ENCODE data around the gene MARCHF2. TPM values are rescaled to one million over a fixed set of nuclear protein-coding genes. Genes with fewer than 3 reads are reported as not detected.
"Not testable (repeated sequence)": the region's sequence is repeated elsewhere in the genome, so short reads cannot be mapped to it uniquely, and the experiment has no call there.

Gene MARCHF2
- total and polyA plus RNA-seq, 12 donors = 49.2 to 104 (median 84.5) TPM

DNA sequence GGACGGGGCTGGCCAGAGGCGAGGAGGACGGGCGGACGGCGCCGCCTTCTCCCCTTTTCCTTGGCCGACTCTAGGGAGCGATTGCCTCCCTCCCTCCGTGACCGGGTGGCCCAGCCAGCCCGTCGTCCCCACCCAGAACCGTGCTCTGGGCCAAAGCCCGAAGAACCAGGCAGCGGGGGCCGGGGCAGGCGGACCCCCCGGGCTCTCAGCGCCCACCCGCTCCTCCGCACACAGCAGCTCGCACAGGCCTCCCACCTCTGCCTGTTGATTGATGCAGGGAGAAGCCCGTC, 9.3 kb upstream of the MARCHF2 start:
- no peak for ATAC-seq
- 79 to 89% methylated on average over 11 to 24 of the region's 24 CpGs for WGBS, 2 donors

DNA sequence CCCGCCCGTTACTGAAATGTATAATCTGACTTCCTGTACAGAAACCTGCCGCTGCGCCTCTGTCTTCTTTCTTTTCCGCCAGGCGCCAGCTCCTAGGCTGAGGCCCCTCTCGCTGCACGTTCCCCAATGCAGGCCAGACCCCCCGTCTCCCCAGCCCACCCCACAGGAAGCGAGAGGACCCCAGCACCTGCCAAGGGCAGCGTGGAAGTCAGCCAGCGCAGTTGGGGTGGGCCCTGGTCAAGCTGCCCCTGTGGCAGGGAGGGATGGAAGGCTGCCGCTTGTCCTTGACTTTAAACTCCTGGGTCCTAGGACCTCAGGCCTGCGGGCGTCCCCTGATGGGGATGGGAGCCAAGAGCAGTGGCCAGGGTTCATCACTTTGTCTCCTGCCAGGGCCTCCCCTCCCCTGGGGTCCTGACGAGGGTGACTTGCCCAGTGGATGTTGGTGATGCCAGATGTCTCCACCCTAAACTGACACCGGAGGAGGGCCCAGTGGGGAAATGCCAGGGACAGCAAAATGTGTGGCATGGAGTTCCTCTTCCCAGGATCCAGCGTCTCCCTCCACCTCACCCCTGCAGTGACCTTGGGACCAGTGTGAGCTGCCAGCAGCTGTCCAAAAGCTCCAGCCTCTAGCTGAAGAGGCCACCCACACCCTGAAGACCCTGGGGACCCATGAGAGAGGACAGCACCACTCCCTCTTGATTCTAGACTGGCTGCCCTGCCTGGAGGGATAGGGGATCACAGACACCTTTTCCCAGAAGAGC, 8.5 kb upstream of the MARCHF2 start:
- Histone ChIP-seq H3K4me3 (no peak overlapping the region), H3K4me1 (peaks cover 0 to 12% (median 8%) of the 10 kb centered on the region in 9 donors), H3K27ac (peak overlapping the region in 7 of 10 donors; percentile 5 to 75 (median 47)), H3K36me3 (peaks cover 2 to 64% (median 40%) of the 10 kb centered on the region in 9 donors), H3K9me3 (no peaks in the 10 kb centered on the region), H3K27me3 (no peaks in the 10 kb centered on the region)
- ATAC-seq (peak in 7 of 8 donors; percentile 30 to 71 (median 65)), DNase-seq (no peak)
- intact Hi-C loops (cut with DNase I) = loop anchor here in 1 of 10 donors (10.0 kb wide), 1 partner anchor 50 kb away; no protein-coding TSS in a partner anchor
- TF ChIP-seq, protein P1, sequence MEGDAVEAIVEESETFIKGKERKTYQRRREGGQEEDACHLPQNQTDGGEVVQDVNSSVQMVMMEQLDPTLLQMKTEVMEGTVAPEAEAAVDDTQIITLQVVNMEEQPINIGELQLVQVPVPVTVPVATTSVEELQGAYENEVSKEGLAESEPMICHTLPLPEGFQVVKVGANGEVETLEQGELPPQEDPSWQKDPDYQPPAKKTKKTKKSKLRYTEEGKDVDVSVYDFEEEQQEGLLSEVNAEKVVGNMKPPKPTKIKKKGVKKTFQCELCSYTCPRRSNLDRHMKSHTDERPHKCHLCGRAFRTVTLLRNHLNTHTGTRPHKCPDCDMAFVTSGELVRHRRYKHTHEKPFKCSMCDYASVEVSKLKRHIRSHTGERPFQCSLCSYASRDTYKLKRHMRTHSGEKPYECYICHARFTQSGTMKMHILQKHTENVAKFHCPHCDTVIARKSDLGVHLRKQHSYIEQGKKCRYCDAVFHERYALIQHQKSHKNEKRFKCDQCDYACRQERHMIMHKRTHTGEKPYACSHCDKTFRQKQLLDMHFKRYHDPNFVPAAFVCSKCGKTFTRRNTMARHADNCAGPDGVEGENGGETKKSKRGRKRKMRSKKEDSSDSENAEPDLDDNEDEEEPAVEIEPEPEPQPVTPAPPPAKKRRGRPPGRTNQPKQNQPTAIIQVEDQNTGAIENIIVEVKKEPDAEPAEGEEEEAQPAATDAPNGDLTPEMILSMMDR (IDR thresholded peaks at IDR 0.05) = no peak
- WGBS, 2 donors = 76% methylated on average over 18 of the region's 18 CpGs

More for the DNA sequence above, 9.3 kb upstream of the MARCHF2 start:
- Histone ChIP-seq H3K36me3 (peaks cover 2 to 72% (median 42%) of the 10 kb centered on the region in 9 donors), H3K4me3 (no peak overlapping the region), H3K4me1 (peaks cover 0 to 12% (median 8%) of the 10 kb centered on the region in 9 donors), H3K9me3 (no peaks in the 10 kb centered on the region), H3K27me3 (no peaks in the 10 kb centered on the region), H3K27ac (no peak overlapping the region)
- no peak for DNase-seq
- intact Hi-C loops (cut with DNase I) = loop anchor here in 1 of 10 donors (10.0 kb wide), 1 partner anchor 49 kb away; no protein-coding TSS in a partner anchor
- TF ChIP-seq, protein P1 (IDR thresholded peaks at IDR 0.05) = no peak

DNA sequence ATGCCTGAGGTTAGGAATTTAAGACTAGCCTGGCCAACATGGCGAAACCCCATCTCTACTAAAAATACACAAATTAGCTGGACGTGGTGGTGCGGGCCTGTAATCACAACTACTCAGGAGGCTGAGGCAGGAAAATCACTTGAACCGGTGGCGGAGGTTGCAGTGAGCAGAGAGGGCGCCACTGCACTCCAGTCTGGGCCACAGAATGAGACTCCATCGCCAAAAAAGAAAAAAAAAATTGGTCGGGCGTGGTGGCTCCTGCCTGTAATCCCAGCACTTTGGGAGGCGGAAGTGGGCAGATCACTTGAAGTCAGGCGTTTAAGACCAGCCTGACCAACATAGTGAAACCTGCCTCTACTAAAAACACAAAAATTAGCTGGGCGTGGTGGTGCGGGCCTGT, 2.4 kb upstream of the MARCHF2 start:
- not testable (repeated sequence) for H3K27me3 ChIP-seq, ATAC-seq, H3K36me3 ChIP-seq, H3K4me3 ChIP-seq, H3K9me3 ChIP-seq, DNase-seq
- WGBS, 2 donors = 86 to 87% methylated on average over 13 of the region's 13 CpGs
- Histone ChIP-seq H3K27ac (peak overlapping the region in 2 of 10 donors; percentile 0 to 15), H3K4me1 (peaks cover 4 to 39% (median 21%) of the 10 kb centered on the region in 9 donors)
- intact Hi-C loops (cut with DNase I) = loop anchor here in 7 of 10 donors (2.0 to 10.0 kb wide), 6 partner anchors 16 to 97 kb away; partner anchors contain the start of gene PRAM1 (in 1 of the 7)

DNA sequence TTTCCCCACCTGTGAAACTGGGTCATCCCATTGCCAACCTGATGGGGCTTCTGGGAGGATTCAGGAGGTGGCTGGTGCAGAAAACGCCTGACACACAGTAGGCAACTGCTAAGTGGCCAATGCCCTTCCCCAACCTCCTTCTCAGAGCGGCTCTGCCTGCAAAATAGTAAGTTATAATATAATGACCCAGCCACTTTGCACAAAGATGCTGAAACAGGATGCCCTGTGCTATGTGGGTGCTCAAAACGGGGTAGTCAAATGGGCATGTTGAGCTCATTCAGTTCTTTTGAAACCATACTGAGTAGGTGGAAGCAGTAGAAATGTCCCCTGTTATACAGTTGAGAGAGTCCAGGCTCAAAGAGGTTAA, 507 bp downstream of the MARCHF2 start:
- intact Hi-C loops (cut with DNase I) = loop anchor here in 7 of 10 donors (2.0 to 10.0 kb wide), 6 partner anchors 31 to 94 kb away; partner anchors contain the start of genes HNRNPM (in 1 of the 7) and PRAM1 (in 1 of the 7)
- H3K4me3 ChIP-seq = peak overlapping the region; percentile 40 to 100 (median 93)
- no peaks in the 10 kb centered on the region for H3K27me3 ChIP-seq
- peaks cover 0 to 3% (median 0%) of the 10 kb centered on the region in 9 donors for H3K36me3 ChIP-seq
- peak overlapping the region; percentile 83 to 96 (median 92) for H3K27ac ChIP-seq
- DNase-seq (no peak), ATAC-seq (no peak)
- H3K4me1 ChIP-seq = peaks cover 10 to 68% (median 43%) of the 10 kb centered on the region in 9 donors
- H3K9me3 ChIP-seq = no peaks in the 10 kb centered on the region
- TF ChIP-seq, protein P1 (IDR thresholded peaks at IDR 0.05) = no peak
- 17 to 20% methylated on average over 3 of the region's 3 CpGs for WGBS, 2 donors

Measured in heart right ventricle (tissue), 16 donors.